ENCODE measurements around the gene ITGB5.

The ITGB5 gene

GRCh38 chr3:124896824-124897526, 9.8 kb upstream of the ITGB5 start:
- DNase-seq (ENCODE audit: low spot score) = no peak

DNA sequence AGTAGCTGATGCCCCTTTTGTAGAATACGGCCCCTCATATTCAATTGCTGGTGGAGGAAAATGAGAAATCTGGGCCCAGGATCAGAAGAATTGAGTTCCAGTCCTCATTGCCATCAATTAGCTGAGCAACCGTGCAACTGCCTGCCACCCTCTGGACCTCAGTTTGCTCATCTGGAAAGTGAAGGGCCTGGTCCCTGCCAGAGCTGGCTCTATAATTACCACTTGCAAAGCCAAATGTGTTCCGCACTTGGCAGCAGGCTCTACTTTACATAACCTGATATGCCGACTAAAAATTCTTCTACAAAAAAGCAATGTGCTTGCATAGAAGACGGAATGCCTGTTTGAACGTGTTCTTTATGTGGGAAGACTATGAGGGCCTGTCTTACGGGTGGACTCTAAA, 8.6 kb upstream of the ITGB5 start:
- no peak for DNase-seq (ENCODE audit: low spot score)

DNA sequence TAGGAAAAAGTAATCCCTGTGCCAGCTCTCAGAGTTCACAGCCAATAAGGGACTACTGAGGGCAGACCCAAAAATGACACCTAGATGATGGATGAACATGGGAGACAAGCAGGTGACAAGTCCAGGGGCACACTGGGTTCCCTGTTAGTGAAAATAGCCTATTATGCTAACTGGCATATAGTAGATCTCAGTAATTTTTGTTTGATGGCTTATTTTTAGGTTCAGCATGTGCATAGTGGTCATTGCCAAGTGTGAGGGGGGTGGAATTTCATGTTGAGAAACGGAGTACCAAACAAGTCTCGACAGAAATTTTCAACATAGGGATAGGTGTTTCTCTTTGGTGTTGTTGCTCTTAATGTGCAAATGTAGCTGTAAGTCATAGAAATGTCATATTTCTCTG, 6.4 kb upstream of the ITGB5 start:
- DNase-seq (ENCODE audit: low spot score) = no peak

GRCh38 chr3:124890573-124891190, 3.5 kb upstream of the ITGB5 start:
- no peak for DNase-seq (ENCODE audit: low spot score)

- DNase-seq (ENCODE audit: low spot score) = no peak
Observed at GRCh38 chr3:124888482-124889441, 1.6 kb upstream of the ITGB5 start.

DNA sequence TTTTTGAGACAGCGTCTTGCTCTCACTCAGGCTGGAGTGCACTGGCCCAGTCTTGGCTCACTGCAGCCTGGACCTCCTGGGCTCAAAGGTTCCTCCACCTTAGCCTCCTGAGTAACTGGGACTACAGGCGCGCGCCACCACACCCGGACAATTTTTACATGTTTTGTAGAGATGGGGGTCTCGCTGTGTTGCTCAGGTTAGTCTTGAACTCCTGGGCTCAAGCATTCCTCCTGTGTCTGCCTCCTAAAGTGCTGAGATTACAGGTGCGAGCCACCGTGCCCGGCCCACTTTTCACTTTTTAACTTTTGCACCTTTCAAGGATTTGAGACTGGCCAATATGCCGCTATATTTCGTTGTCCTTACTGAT, 750 bp upstream of the ITGB5 start:
- DNase-seq (ENCODE audit: low spot score) = no peak

DNA sequence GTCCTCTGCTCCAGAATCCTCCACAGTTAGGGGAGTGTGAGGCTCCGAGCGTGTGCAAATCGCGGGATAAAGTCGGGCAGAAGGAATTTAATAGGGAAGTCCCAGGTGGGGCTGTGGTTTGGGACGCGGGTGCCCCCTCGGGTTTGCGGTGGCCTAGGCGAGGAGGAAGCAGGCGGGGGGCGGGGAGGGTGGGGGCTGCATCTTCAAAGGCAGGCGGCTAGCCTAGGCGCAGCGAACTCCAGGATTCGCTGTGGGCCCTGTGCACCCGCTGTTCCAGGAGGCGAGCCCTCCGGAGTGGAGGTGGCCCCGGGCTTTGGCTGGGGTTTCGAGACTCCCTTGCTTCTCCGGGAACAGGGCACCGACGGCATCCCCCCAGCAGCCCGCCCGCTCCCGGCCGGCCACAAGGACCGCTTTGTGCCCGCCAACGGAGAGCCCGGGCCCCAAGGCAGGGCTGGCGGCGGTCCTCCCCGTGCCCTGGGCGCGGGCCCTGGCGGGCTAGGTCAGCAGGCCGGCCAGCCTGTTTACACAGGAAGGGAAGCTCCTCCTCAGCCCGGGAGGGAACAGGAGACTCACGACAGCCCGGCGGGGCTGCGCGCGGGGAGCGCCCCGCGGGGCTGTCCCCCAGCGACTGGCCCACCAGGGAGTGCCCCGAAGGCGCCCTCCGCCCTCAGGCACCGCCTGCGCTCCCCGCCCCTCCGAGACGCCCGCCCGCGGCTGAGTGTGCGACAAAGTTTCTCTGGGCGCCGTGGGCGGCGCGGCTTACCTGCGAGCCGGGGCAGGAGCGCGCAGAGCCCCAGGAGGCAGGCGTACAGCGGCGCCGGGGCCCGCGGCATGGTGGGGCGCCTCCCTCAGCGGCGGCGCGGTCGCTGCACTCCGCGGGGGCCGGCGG, 753 bp downstream of the ITGB5 start:
- DNase-seq (ENCODE audit: low spot score) = peak; percentile 64

DNA sequence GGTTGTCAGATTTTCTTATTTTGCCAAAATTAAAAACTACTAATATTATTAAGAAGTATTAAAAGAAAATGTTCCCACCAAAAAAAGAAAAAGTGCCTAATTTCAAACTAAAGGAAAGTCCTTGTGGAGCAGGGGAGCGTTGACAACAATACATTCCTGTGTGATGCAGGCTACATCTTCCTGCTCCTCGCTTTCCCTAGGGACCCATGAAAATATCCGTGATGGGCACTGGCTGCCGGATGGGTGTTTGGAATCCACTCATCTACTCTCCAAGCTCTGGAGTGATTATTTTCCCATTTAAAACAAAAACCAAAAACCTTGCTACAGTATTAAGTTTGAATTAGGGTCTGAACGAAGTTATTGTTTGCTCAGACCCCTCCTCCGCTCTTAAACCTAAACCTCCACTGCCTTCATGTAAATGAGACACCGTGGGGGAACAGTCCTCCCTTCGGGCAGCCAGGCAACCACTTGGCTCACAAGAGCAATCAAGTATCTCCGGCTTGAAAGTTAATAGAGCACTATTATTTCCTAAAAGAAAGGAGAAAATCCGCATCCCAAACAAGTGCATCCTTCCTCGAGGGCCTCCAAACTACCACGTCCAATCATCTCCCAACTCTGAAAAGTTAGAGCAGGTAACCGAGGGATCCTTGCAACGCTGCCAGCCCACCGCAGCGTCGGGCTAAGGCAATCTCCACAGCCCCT, 1.5 kb downstream of the ITGB5 start:
- no peak for DNase-seq (ENCODE audit: low spot score)

DNA sequence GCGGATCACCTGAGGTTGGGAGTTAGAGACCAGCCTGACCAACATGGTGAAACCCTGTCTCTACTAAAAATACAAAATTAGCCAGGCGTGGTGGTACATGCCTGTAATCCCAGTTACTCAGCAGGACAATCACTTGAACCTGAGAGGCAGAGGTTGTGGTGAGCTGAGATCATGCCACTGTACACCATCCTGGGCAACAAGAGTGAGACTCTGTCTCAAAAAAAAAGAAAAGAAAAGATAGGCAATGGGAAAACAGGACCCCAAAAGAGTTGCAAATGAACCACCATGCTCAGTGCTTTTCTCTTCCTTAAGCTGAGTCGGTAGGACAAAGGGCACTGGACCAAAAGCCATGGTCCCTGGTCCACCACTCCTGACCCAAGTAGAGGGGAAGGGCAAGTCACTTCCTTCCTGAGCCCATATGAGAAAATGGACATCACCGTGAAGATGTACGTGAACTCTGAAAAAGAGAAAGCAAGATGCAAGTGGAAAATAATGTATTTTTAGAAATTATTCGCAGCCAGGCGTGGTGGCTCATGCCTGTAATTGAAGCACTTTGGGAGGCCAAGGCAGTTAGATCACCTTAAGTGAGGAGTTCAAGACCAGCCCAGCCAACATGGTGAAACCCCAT, 2.6 kb downstream of the ITGB5 start:
- no peak for DNase-seq (ENCODE audit: low spot score)

- DNase-seq (ENCODE audit: low spot score) = no peak
Observed at GRCh38 chr3:124883766-124884473, 3.2 kb downstream of the ITGB5 start.

- DNase-seq (ENCODE audit: low spot score) = no peak
Observed at GRCh38 chr3:124882816-124883747, 4.1 kb downstream of the ITGB5 start.

- DNase-seq (ENCODE audit: low spot score) = no peak
Observed at GRCh38 chr3:124881976-124882697, 5.0 kb downstream of the ITGB5 start.

- DNase-seq (ENCODE audit: low spot score) = no peak
Observed at GRCh38 chr3:124879337-124879680, 7.9 kb downstream of the ITGB5 start.

- no peak for DNase-seq (ENCODE audit: low spot score)
Observed at GRCh38 chr3:124878561-124879336, 8.4 kb downstream of the ITGB5 start.

GRCh38 chr3:124877674-124878073, 9.5 kb downstream of the ITGB5 start:
- no peak for DNase-seq (ENCODE audit: low spot score)

DNA sequence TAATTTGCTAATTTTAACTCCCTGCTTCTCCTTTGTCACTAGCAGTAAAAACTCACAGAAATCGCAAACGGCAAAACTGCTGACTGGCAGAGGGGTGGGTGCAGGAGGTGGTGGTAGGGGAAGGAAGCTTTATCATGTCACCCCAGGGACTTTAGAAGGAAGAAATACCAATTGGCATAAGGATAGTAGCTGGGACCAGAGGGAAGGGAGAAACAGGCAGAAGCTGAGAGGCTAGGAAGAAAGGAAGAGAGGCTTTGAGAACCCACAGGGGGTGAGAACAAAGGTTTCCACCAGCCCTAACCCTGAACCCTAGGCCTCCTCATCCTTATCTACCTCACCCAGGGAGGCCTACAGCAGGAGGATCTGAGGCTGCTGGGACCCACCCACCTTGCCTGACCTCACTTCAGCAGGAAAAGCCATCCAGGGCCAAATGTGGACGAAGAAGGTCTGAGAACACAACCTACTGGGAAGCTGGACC, 10.7 kb downstream of the ITGB5 start:
- no peak for DNase-seq (ENCODE audit: low spot score)

GRCh38 chr3:124873226-124873625, 13.9 kb downstream of the ITGB5 start:
- no peak for DNase-seq (ENCODE audit: low spot score)
